Astrocyte of the cerebellum (primary cell): Measurements from ENCODE around the gene DNAH2.
A peak's percentile ranks its signal among the peaks of the same experiment; 100 is the strongest.

Experiments
- DNase-seq: peaks from one replicate; pipeline ENCODE4 v3.0.0-alpha.2; 2011; ENCODE audit warnings: low read depth
- H3K4me3 ChIP-seq: 2 replicates; pipeline ENCODE4 v1.5.1; 2011; ENCODE audit warnings: mild to moderate bottlenecking, low read depth, low read length, moderate library complexity
- CTCF ChIP-seq: IDR thresholded peaks from 2 replicates; pipeline ENCODE4 v1.5.1; 2012; ENCODE audit warnings: low read length, low read depth, moderate library complexity, mild to moderate bottlenecking; ENCODE audit errors: missing control alignments
- in situ Hi-C: cut with HindIII; loops from 2 replicates; pipeline ENCODE4 v1.10.0; 2017; ENCODE audit warnings: low sequenced_read_pairs

The DNAH2 gene

DNA sequence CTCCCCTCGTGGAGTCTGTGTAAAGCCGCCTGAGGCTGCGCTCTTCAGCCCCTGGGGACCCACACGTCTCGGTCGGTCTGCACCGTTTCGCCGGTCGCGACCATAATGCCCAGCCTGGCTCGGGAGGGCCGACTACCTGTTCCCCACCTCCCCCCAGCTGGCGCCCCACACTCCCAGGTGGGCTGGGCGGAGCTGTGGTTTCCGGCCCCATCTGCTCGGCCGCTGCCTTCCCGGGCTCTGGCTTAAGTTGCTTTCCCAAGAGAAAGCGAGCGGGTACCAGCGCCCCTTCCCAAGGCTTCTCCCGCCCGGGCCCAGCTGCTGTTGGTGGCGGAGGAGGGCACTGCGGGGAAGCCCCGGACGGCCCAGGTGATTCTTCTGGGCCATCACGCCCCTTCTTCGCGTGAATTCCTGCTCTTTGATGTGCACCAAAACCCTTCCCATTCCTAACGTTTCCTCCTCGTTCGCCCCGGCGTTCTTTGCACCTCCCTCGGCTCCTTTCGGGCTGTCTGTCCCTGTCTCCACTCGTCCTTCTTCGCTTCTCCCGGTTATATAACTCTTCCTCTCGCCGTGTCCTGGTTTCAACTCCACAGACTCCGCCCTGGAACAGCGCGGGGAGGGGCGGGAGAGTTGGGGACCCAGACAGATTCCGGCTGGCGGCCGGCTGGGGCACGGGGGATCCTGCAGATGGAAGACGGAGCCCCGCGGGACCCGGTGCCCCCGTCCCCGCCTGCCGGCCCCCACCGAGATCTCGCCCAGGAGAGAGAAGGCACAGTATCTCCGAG, 118.5 kb downstream of the DNAH2 start:
- DNase-seq: no peak
- TF ChIP-seq CTCF: no peak
- in situ Hi-C loops: no loop called here
- H3K4me3 ChIP-seq: peak overlapping the region; percentile 74

- in situ Hi-C loops: no loop called here
- TF ChIP-seq CTCF: no peak
- DNase-seq: peak; percentile 72
- H3K4me3 ChIP-seq: peak overlapping the region; percentile 74
Observed at GRCh38 chr17:7836596-7837407, 119.3 kb downstream of the DNAH2 start.

GRCh38 chr17:7837408-7838088, 120.0 kb downstream of the DNAH2 start:
- peak overlapping the region; percentile 74 for H3K4me3 ChIP-seq
- no peak for TF ChIP-seq CTCF
- in situ Hi-C loops: no loop called here
- DNase-seq: no peak

DNA sequence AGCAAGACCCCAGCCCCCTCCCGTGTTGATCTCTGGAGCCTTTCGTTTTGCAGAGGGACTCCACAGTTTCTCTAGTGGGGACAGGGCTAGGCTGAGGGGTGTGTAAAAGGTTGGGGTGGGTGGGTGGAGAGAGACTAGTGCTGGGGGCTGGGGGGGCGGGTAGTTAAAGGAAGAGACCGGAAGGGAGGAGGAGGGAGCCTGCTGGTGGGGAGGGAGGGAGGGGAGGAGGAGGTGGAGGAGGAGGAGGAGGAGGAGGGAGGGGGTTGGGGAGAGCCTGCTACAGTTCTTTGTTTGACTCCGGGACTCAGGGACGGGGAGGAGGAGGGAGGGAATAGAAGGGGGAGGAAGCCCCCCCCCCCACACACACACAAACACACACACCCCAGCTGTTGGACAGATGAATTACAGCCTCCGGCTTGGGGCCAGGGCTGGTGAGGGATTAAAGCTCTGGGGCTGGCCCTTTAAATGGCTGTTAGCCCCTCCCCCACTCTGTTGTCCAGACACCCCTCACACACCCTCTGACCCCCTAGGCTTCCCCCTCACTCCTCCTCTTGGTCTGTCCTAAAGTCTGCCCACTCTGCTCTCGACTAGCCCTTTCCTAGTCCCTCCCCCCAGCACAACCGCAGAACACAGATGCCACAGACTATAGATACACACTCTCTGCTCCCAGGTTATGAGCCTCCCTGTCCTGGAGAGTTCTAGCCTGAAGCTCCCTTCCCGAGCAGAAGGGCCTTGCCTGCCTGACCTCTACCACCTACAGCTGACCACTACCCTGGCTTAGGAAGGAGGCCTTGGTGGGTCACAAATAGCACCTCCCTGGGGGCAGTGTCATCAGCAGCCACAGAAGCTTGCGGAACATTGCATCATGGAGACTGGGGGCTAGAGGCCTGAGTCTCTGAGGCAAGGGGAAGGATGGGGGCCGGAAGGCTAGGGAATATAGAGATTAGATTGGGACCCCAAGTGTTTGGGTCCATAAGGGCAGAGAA, 120.8 kb downstream of the DNAH2 start:
- in situ Hi-C loops: no loop called here
- H3K4me3 ChIP-seq: peak overlapping the region; percentile 74
- no peak for DNase-seq
- no peak for TF ChIP-seq CTCF

GRCh38 chr17:7839190-7839875, 121.8 kb downstream of the DNAH2 start:
- peak overlapping the region; percentile 74 for H3K4me3 ChIP-seq
- in situ Hi-C loops: no loop called here
- no peak for TF ChIP-seq CTCF
- DNase-seq: no peak
